NB4 (cell line): ENCODE data around the gene CLEC16A.
"Not testable (repeated sequence)": the region's sequence is repeated elsewhere in the genome, so short reads cannot be mapped to it uniquely, and the experiment has no call there.

Source experiments
- DNase-seq: peaks from one replicate; pipeline ENCODE4 v3.0.0; 2010; ENCODE audit warnings: low read depth
- H3K4me3 ChIP-seq: one replicate; pipeline ENCODE4 v1.5.1; 2011; ENCODE audit warnings: mild to moderate bottlenecking, low read depth, low read length, moderate library complexity
- CTCF ChIP-seq: IDR thresholded peaks from one replicate; pipeline ENCODE4 v1.5.1; 2012; ENCODE audit warnings: low read depth, low read length
- MYC ChIP-seq: IDR thresholded peaks from 2 replicates; pipeline ENCODE4 v1.6.1; 2011; ENCODE audit warnings: low read depth, low read length
- POLR2A ChIP-seq: IDR thresholded peaks from 2 replicates; pipeline ENCODE4 v1.6.1; 2011; ENCODE audit warnings: mild to moderate bottlenecking; ENCODE audit not compliant: insufficient read length; ENCODE audit errors: extremely low read depth
- TF ChIP-seq, protein P1 (sequence below): IDR thresholded peaks from 2 replicates; pipeline ENCODE4 v1.6.1; 2011; ENCODE audit warnings: low read depth, low read length

The CLEC16A gene

DNA sequence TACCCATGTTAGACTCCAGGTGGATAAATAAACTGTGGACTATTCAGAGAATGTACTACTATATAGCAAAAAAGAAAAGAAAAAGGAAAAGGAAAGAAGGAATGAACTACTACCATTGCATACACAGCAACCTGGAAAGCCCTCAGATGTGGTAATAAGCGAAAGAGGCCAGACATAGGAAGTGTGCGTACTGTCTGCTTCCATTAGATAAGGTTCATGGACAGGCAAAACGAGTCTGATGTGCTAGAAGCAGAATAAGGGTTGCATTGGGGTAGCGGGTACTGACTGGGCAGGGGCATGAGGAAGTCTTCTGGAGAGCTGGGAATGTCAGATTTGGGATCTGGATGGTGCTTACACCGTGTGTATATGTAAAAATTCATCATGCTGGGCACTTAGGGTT is 21.8 kb downstream of the CLEC16A start:
- H3K4me3 ChIP-seq: no peak overlapping the region
- TF ChIP-seq POLR2A (no peak), MYC (no peak), CTCF (no peak)
- TF ChIP-seq, protein P1, sequence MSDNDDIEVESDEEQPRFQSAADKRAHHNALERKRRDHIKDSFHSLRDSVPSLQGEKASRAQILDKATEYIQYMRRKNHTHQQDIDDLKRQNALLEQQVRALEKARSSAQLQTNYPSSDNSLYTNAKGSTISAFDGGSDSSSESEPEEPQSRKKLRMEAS: no peak

GRCh38 chr16:10966559-10966958 is 22.2 kb downstream of the CLEC16A start:
- H3K4me3 ChIP-seq, DNase-seq: not testable (repeated sequence)

More for the DNA sequence above, 21.8 kb downstream of the CLEC16A start:
- no peak for DNase-seq

- DNase-seq: no peak
- TF ChIP-seq POLR2A (no peak), CTCF (no peak), MYC (no peak)
- TF ChIP-seq, protein P1: no peak
- no peak overlapping the region for H3K4me3 ChIP-seq
Observed at GRCh38 chr16:10967986-10968385, 23.6 kb downstream of the CLEC16A start.

- DNase-seq: no peak
- H3K4me3 ChIP-seq: no peak overlapping the region
- TF ChIP-seq CTCF (no peak), MYC (no peak), POLR2A (no peak)
- TF ChIP-seq, protein P1: no peak
Observed at GRCh38 chr16:10968498-10968897, 24.1 kb downstream of the CLEC16A start.

- DNase-seq: peak; percentile 24
- H3K4me3 ChIP-seq: no peak overlapping the region
- no peak for TF ChIP-seq POLR2A
- TF ChIP-seq CTCF: no peak
- TF ChIP-seq, protein P1: no peak
- TF ChIP-seq MYC: no peak
Observed at GRCh38 chr16:10969615-10970014, 25.3 kb downstream of the CLEC16A start.

DNA sequence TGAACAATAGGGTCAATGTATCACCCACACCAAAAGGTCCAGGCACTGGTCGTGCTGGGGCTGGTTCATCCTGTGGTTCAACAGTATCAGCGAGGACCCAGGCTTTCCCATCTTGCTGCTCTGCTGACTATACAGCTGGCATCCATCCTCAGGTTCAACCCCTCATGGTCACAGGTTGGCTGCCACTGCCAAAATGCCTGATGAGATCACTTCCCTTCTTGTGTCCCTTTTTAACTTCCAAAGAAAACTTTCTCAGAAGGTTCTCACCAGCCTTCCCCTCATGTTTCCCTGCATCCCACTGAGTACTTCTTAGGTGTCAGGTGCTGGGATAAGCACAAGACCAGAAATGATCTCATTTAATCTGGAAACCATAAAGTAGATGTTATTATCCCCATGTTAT is 25.7 kb downstream of the CLEC16A start:
- no peak overlapping the region for H3K4me3 ChIP-seq
- TF ChIP-seq POLR2A (no peak), CTCF (no peak), MYC (no peak)
- DNase-seq: no peak
